Natural killer cell (primary cell): Measurements from ENCODE around the gene CCNJL. TPM values are rescaled to one million over a fixed set of nuclear protein-coding genes. Genes with fewer than 3 reads are reported as not detected.

Source experiments
- ATAC-seq, 3 donors: fragments of 150-1000 bp in 2 of 3; fragments of 200-7000 bp in 1 of 3; cut with Tn5 transposase; 1 replicate in 1 of 3; 2 replicates in 2 of 3; pipeline ENCODE4 v1.10.0; 2021; ENCODE audit warnings: mild to moderate bottlenecking in 2 of 3, moderate library complexity in 2 of 3
- DNase-seq, 2 donors: peaks; one replicate each; pipeline versions ENCODE4 v3.0.0 to v3.0.0-alpha.2; 2013 to 2021; ENCODE audit warnings: mixed read lengths in 1 of 2
- H3K27ac ChIP-seq: one replicate; pipeline ENCODE4 v1.5.1; 2013; ENCODE audit warnings: mild to moderate bottlenecking, low read length
- H3K27me3 ChIP-seq: one replicate; pipeline ENCODE4 v1.6.1; 2013; ENCODE audit warnings: low read length; ENCODE audit not compliant: control insufficient read depth, insufficient read depth
- H3K36me3 ChIP-seq: one replicate; pipeline ENCODE4 v1.6.1; 2013; ENCODE audit warnings: low read length; ENCODE audit not compliant: control insufficient read depth, insufficient read depth
- H3K4me1 ChIP-seq: one replicate; pipeline ENCODE4 v1.6.1; 2013; ENCODE audit warnings: low read length; ENCODE audit not compliant: control insufficient read depth, insufficient read depth
- H3K4me3 ChIP-seq: one replicate; pipeline ENCODE4 v1.5.1; 2013; ENCODE audit warnings: low read length
- H3K9me3 ChIP-seq: one replicate; pipeline ENCODE4 v1.6.1; 2013; ENCODE audit warnings: low read length; ENCODE audit not compliant: control insufficient read depth, insufficient read depth
- H3K27ac Mint-ChIP-seq, 2 donors: one replicate each; pipeline ENCODE4 v1.8.0; 2022; ENCODE audit warnings: mild to moderate bottlenecking in 2 of 2, mixed read lengths in 2 of 2, moderate library complexity in 1 of 2
- H3K27me3 Mint-ChIP-seq, 2 donors: one replicate each; pipeline ENCODE4 v1.8.0; 2022; ENCODE audit warnings: low read depth in 2 of 2, mixed read lengths in 2 of 2
- H3K36me3 Mint-ChIP-seq: one replicate; pipeline ENCODE4 v1.8.0; 2022; ENCODE audit warnings: mixed read lengths
- H3K4me1 Mint-ChIP-seq, 2 donors: one replicate each; pipeline ENCODE4 v1.8.0; 2022; ENCODE audit warnings: mixed read lengths in 2 of 2
- H3K4me3 Mint-ChIP-seq: one replicate; pipeline ENCODE4 v1.8.0; 2022; ENCODE audit warnings: mild to moderate bottlenecking, moderate library complexity, mixed read lengths
- H3K9me3 Mint-ChIP-seq, 2 donors: one replicate each; pipeline ENCODE4 v1.8.0; 2022; ENCODE audit warnings: mixed read lengths in 2 of 2
- WGBS: methylation state at CpG from one replicate; pipeline ENCODE4 v1.1.7; 2013; ENCODE audit warnings: missing lambda C conversion rate; ENCODE audit not compliant: insufficient coverage; 5-methylcytosine and 5-hydroxymethylcytosine counted together
- intact Hi-C: fragments of 100-400 bp; cut with micrococcal nuclease; formaldehyde crosslinking; loops from one replicate; pipeline ENCODE4 v1.14.2; 2022
- total RNA-seq, 4 donors: library from RNA; stranded (reverse); fragments of 120-200 nt in 1 of 4; gene quantifications; one replicate each; pipeline versions ENCODE4 v1.2.3 to v1.2.4, GENCODE V29; 2013 to 2022
- TF ChIP-seq, protein P1 (sequence below): fragments of 200-600 bp; IDR thresholded peaks from one replicate; pipeline ENCODE4 v1.8.0; 2022; ENCODE audit warnings: antibody characterized with exemption

CCNJL gene
- total RNA-seq, 3 donors from 2014 or later (not counting 1 experiment from before 2014, with no cell fraction given): 19.9 to 32.1 (median 20.7) TPM

DNA sequence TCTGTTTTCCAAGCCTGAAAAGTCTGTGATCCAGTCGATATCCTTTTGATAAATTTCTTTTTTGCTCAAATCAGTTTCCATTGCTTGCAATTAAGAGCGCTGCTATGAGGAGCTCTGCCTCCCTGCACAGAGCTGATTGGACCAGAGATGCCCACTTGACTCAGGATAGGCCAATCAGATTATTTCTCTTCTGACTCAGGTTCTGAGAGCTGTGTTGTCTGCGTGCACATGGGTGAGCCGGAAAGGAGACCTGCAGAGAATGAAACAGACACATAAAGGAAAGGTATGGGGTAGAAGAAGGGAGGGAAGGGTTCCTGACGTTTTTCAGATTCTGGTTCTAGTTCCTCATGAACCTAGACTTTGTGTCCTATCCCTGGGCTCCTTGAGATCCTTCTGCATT lies 98.8 kb downstream of the CCNJL start:
- Mint-ChIP-seq H3K4me3 (no peak overlapping the region), H3K36me3 (no peaks in the 10 kb centered on the region), H3K4me1 (no peaks in the 10 kb centered on the region), H3K27me3 (peaks cover 0 to 8% of the 10 kb centered on the region in 2 donors), H3K27ac (no peak overlapping the region), H3K9me3 (no peaks in the 10 kb centered on the region)
- DNase-seq (no peak), ATAC-seq (no peak)
- WGBS: 81% methylated on average over 5 of the region's 5 CpGs
- TF ChIP-seq, protein P1, sequence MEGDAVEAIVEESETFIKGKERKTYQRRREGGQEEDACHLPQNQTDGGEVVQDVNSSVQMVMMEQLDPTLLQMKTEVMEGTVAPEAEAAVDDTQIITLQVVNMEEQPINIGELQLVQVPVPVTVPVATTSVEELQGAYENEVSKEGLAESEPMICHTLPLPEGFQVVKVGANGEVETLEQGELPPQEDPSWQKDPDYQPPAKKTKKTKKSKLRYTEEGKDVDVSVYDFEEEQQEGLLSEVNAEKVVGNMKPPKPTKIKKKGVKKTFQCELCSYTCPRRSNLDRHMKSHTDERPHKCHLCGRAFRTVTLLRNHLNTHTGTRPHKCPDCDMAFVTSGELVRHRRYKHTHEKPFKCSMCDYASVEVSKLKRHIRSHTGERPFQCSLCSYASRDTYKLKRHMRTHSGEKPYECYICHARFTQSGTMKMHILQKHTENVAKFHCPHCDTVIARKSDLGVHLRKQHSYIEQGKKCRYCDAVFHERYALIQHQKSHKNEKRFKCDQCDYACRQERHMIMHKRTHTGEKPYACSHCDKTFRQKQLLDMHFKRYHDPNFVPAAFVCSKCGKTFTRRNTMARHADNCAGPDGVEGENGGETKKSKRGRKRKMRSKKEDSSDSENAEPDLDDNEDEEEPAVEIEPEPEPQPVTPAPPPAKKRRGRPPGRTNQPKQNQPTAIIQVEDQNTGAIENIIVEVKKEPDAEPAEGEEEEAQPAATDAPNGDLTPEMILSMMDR: no peak
- intact Hi-C loops: no loop called here
- H3K36me3 ChIP-seq: no peaks in the 10 kb centered on the region
- H3K27me3 ChIP-seq: no peaks in the 10 kb centered on the region
- no peak overlapping the region for H3K27ac ChIP-seq
- H3K4me3 ChIP-seq: no peak overlapping the region
- H3K9me3 ChIP-seq: no peaks in the 10 kb centered on the region
- H3K4me1 ChIP-seq: no peaks in the 10 kb centered on the region

DNA sequence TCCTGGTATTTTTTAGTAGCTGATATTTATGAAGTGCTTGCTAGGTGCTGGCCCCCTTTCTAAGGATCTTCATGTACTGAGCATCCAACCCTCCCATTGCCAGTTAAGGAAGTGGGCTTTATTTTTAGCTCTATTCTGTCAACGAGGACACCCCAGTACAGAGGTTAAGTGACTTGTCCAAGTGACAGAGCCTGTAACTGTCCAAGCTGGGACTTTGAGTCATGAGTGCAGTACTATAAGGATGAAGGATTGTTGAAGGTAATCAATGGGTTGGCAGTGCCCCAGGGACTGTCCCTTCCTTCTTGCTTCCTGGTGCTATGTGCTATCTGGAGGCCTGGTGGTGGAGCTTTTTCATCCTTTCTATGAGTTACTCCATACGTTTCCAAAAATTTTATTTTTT lies 101.0 kb downstream of the CCNJL start:
- H3K27ac Mint-ChIP-seq: no peak overlapping the region
- no peaks in the 10 kb centered on the region for H3K4me1 Mint-ChIP-seq
- no peak overlapping the region for H3K4me3 Mint-ChIP-seq
- H3K27me3 Mint-ChIP-seq: peaks cover 0 to 5% of the 10 kb centered on the region in 2 donors
- H3K9me3 Mint-ChIP-seq: no peaks in the 10 kb centered on the region
- Histone ChIP-seq H3K4me1 (no peaks in the 10 kb centered on the region), H3K36me3 (no peaks in the 10 kb centered on the region), H3K9me3 (no peaks in the 10 kb centered on the region), H3K27ac (no peak overlapping the region), H3K27me3 (no peaks in the 10 kb centered on the region), H3K4me3 (no peak overlapping the region)
- DNase-seq: no peak
- ATAC-seq: no peak
- TF ChIP-seq, protein P1: no peak
- 61% methylated on average over 2 of the region's 2 CpGs for WGBS
- intact Hi-C loops: no loop called here
- no peaks in the 10 kb centered on the region for H3K36me3 Mint-ChIP-seq

DNA sequence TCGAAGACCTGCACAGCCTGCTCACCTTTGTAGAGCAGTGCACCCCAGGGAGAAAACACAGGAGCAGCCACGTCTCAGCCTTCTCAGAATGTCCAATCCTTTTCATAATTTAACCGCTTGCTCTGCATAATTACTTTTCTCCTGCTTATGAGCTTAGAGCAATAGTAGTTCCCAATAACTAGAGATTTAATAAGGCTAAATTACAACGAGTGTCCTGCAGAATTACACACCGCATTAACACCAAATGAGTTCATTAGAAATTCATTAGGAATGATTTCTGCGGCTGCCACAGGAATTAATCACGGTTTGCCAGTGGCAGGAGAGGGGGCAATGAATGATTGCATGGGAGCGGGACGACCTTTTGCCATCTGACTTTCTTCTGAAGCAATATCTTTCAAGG lies 101.8 kb downstream of the CCNJL start:
- Mint-ChIP-seq H3K36me3 (no peaks in the 10 kb centered on the region), H3K4me3 (no peak overlapping the region), H3K27me3 (peaks cover 0 to 3% of the 10 kb centered on the region in 2 donors), H3K27ac (no peak overlapping the region), H3K9me3 (no peaks in the 10 kb centered on the region), H3K4me1 (no peaks in the 10 kb centered on the region)
- no peak for ATAC-seq
- Histone ChIP-seq H3K9me3 (no peaks in the 10 kb centered on the region), H3K4me1 (no peaks in the 10 kb centered on the region), H3K27me3 (no peaks in the 10 kb centered on the region), H3K4me3 (no peak overlapping the region), H3K27ac (no peak overlapping the region), H3K36me3 (no peaks in the 10 kb centered on the region)
- no peak for DNase-seq
- 87% methylated on average over 9 of the region's 9 CpGs for WGBS
- TF ChIP-seq, protein P1: no peak
- intact Hi-C loops: no loop called here

DNA sequence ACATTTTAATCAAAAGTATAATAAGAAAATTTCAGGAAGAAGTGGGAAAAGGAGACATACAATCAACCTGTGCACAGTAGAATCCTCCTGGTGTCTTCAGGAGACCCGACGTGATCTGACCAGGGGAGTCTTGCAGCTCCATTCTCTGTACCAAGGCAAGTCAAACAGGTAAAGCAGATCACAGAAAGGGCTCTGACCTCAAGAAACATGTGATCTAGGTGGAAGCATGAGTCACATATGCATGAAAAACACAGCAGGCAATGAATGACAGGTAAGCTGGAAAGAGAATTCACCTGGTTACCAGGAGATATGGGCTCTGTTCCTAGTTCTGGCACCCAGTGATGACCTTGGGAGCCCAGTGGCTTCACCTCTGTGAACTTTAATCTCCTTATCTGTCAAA lies 102.4 kb downstream of the CCNJL start:
- Mint-ChIP-seq H3K27ac (no peak overlapping the region), H3K4me1 (no peaks in the 10 kb centered on the region), H3K27me3 (no peaks in the 10 kb centered on the region), H3K9me3 (no peaks in the 10 kb centered on the region), H3K36me3 (no peaks in the 10 kb centered on the region), H3K4me3 (no peak overlapping the region)
- DNase-seq (no peak), ATAC-seq (no peak)
- TF ChIP-seq, protein P1: no peak
- intact Hi-C loops: no loop called here
- Histone ChIP-seq H3K4me1 (no peaks in the 10 kb centered on the region), H3K36me3 (no peaks in the 10 kb centered on the region), H3K27ac (no peak overlapping the region), H3K27me3 (no peaks in the 10 kb centered on the region), H3K9me3 (no peaks in the 10 kb centered on the region), H3K4me3 (no peak overlapping the region)
- WGBS: 91% methylated on average over 2 of the region's 2 CpGs
